Measurements from ENCODE around the gene ARHGEF7.

ARHGEF7 gene

DNA sequence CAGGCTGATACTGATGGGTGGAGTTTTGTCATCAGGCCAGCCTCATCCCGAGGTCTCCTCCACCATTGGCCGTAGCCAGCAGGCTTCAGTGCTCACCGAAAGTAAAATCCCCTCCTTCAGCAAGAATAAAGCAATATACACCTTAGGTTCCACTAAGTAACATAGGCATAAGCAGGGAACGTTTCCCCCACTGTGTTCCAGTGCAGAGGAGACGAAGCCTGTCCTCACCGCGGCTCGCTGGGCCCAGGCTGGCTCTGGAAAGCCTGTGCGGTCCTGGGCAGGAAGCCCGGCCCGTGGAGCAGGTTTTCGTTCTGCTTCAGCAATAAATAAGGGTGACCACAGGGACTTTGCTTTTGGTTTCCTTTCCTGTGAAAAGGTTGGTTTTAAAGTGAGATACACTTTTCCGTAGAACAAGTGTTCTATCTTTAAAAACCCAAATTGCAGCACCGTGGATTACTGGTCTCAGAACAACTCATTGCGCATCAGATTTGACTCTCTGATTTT lies 189.0 kb downstream of the ARHGEF7 start:
- no peak for DNase-seq

DNA sequence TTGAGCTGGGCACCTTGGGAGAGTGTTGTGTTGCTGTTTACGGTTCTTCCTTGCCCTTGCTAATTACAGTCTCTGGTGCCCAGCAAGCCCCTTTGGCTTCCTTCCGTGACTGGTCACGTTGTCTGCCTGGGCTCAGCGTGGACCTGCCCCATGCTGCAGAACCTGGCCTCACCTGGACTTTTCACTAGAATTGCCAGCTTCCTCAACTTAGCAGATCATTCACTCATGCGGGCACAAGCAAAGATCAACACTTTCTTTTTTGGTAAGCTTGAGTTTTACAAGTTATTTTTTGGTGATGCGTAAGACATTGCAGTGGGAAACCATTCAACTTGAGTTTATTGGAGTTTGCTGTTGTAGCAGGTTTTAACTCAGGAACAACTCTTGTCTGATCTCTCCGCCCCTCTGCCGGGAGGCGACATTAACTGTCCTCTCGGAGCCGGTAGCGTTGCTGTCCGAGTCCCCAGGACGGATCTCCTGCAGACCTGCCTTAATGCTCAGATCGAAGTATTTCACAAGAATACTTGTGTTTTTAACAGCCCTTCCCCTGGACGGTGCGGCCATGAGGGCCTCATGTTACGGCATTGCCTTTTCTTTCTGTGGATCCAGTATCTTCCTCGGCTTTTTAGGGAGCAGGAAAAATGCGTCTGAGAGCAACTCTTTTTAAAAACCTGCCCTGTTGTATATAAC lies 189.6 kb downstream of the ARHGEF7 start:
- no peak for DNase-seq

GRCh38 chr13:111312944-111313590 lies 198.0 kb downstream of the ARHGEF7 start:
- no peak for DNase-seq

GRCh38 chr13:111313911-111314425 lies 198.9 kb downstream of the ARHGEF7 start:
- DNase-seq, result no peak

DNA sequence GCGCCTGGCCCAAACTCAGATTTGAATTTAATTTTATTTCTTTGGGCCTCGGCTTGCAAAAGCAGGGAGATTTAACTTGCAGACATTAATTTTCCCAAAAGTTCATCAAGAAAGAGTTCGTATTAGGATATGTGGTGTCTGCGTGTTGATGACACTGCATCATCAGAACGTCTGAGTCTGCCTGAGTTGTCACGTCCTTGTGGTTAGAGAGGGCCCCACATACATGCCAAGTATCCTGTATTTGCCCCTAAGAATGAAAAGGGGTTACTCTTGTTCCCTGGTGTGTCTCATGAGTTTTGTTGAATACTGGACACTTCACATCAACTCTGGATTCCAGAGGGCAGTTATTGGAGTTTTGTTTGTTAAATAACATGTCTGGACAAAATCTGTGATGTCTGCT lies 199.7 kb downstream of the ARHGEF7 start:
- no peak for DNase-seq

GRCh38 chr13:111315347-111315995 lies 200.4 kb downstream of the ARHGEF7 start:
- no peak for DNase-seq

DNA sequence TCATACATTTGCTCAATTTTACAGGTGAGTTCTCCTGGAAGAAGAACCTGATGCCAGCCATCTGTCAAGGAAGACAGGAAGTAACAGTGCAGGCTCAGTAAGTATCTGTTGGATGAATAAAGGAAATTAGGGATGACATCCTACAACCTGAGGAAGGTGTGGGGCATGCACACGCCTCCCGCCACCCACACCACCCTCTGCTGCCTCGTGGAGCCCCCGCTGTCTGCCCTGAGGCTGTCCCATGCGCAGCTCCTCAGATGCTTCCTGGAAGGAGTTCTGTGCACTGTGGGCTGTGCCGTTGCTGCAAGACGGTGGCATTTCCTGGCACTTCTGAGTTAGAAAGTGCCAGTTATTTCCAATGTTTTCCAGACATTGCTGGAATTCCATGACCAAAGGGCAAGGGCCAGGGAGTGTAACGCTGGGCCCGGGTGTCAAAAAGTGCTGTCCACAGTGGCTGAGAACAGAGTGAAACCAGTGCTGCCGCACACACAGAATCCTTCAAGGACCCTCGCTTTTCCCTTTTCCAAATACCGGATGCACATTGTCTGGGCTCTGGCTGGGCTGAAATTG lies 201.1 kb downstream of the ARHGEF7 start:
- DNase-seq, result no peak

GRCh38 chr13:111317042-111317550 lies 202.0 kb downstream of the ARHGEF7 start:
- no peak for DNase-seq

GRCh38 chr13:111317571-111318345 lies 202.6 kb downstream of the ARHGEF7 start:
- no peak for DNase-seq

GRCh38 chr13:111318386-111318785 lies 203.3 kb downstream of the ARHGEF7 start:
- no peak for DNase-seq

GRCh38 chr13:111319521-111319920 lies 204.4 kb downstream of the ARHGEF7 start:
- DNase-seq, result no peak

GRCh38 chr13:111319998-111320911 lies 205.1 kb downstream of the ARHGEF7 start, which contains the start of gene TEX29:
Gene TEX29, plus strand, starts transcription at chr13:111320642. Its CDS starts 249 bp downstream, at chr13:111320891.
- no peak for DNase-seq

DNA sequence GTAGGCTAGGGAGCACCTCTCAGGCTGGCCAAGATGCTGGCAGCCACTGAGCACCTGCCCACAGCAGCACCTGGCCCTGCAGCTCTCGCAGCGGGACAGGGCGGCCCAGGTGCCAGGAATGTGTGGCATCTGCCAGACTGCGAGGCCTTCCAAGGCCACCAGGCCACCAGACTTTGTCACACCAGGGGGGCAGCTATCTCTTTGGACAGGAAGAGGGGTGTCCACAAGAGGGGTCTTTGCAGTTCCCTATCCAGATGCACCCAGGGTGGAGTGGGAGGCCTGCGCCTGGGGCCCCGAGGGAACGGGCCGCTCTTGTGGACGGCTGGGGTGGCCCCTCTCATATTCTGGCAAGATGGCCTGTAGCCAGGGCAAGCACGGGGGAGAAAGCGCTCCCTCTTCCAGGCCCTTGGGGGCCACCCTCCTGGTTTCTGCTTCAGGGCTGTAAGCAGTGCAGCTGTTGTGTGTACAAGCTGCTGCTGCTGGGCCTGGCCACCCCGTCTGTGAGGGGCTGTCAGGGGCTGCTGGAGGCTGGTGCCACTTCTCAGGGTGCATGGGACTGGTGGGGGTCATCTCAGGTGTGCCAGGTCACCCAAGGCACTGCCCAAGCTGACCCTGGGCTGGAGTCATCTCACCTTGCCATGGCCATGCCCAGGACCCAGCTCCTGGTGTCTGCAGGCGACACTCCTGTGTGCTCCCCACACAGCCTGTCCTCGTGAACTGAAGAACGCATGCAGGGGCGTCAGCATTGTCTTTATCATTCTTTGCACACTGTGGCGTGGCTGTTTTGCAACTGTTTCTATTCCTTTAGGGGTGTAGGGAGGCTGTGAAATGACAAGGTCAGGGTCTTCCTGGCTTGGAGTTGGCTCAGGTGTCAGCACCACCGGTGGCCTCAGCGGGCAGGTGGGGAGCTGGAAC lies 207.1 kb downstream of the ARHGEF7 start:
- DNase-seq, result no peak

DNA sequence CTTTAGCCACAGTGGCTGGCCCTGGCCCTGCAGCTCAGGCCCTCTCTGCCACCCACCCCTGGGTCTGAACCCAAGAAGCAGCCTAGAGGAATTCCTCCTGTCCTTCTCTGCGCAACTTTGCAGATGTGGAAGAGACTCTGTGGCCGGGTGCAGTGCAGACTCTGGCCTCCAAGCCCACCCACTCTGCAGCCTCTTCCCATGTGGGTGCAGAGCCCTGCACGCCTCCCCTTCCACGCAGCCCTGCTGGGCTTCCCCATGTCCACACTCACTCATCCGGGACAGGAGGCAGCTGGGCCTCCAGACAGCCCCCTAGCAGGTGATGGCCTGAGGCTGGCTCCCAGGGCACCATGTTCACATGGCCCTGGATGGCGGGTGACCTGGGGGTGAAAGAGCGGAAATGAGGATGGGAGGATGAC lies 207.8 kb downstream of the ARHGEF7 start:
- no peak for DNase-seq

DNA sequence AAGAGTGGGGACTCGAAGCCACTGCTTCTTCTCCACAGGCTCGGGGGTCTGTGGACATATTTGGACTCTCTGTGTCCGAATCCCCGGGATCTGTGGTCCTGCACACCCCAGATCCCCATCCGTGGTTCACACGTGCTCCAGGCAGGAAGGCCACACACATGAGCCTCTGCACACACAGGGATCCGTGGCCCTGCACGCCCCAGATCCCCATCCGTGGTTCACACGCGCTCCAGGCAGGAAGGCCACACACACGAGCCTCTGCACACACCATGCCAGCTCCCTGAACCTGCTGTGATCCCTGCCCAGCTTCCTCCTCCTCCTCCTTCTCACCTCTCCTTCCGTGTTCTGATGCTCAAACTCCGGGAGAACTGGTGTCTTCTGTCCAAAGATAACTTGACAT lies 208.4 kb downstream of the ARHGEF7 start:
- no peak for DNase-seq

DNA sequence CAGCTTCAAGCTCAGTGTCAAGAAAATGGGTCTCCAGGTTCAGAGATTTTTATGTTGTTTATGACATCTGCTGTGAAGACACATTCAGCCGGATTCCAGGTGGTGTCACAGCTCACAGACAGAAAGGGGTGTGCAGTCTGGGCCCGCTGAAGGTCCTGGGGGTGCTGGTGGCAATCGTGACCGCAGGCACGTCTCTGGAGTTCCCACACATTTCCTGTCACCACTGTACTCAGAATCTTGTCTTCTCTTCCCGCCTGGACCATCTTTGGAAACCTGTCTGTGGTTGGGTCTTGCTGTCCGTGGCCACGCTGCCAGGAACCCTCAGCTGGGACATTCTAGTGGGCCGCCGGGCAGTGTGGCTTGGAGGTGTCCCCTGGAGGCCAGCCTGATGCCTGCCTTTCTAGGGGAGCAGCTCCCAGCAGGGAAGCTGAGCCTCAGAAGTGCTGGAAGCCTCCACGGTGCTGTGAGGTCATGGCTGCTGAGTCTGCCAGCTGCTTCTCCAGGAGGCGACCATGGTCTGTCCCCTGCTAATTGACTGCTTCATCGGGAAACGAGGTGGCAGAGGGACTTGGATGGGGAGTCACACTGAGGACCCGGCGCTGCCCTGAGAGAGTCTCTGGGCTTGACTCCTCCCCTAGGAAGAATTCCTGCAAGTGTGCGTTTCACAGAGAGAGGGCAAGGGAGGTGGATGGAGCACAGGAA lies 209.0 kb downstream of the ARHGEF7 start:
- no peak for DNase-seq

DNA sequence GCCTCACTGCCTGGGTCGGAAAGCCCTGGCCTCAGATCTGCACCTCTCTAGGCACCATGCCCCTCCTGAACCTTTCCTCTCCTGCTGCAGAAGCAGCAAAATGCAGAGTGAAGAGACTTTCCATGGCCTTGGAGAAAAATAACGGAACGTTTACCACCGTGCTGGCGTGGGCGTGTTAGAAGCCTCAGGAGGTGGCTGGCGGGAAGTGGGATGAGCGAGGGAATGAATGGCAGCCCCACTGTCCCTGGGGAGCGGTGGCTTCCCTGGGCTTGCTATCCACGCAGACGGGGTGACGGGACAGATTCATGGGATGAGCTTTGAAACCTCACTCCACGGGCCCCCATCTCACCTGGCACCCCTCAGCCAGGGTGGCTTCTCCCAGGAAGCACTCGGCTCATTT lies 209.6 kb downstream of the ARHGEF7 start:
- DNase-seq, result no peak

GRCh38 chr13:111325146-111325890 lies 210.2 kb downstream of the ARHGEF7 start:
- DNase-seq, result no peak

Measured in right kidney (tissue), 1 donor.